ENCODE data around the gene ARL11.

The ARL11 gene

DNA sequence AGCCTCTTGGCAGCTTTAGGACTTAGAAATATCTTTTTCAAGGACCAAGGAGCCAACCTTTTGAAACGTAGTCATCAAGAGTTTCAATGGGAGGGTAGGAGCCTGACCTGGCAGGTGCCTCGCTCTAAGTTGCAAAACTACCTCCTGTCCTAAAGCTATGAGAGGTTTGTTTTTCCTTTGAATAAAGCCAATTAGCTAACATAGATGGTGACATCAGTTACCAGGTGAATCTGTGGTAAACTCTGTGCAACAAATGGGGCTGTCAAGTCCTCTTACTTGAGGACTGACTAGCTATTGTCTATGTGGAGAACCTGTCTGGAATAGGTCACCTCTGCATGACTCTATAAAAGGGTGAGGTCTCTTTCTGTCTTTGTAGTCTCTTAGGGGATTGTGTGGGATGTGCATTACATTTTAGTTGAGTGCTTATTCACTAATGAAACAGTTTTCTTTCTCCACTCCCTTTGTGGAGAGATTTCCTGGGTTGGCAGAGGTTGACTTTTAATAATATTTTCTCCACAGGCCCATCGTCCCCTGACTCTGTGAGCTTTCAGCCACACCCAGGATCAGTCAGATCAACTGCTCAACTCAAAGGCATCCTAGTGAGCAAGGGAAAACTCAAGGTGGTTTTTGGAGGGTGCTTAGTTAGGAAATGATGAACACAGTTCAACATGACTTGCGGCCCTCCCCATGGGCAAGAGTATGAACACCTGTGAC lies 9.9 kb downstream of the ARL11 start:
- TF ChIP-seq, protein P1, sequence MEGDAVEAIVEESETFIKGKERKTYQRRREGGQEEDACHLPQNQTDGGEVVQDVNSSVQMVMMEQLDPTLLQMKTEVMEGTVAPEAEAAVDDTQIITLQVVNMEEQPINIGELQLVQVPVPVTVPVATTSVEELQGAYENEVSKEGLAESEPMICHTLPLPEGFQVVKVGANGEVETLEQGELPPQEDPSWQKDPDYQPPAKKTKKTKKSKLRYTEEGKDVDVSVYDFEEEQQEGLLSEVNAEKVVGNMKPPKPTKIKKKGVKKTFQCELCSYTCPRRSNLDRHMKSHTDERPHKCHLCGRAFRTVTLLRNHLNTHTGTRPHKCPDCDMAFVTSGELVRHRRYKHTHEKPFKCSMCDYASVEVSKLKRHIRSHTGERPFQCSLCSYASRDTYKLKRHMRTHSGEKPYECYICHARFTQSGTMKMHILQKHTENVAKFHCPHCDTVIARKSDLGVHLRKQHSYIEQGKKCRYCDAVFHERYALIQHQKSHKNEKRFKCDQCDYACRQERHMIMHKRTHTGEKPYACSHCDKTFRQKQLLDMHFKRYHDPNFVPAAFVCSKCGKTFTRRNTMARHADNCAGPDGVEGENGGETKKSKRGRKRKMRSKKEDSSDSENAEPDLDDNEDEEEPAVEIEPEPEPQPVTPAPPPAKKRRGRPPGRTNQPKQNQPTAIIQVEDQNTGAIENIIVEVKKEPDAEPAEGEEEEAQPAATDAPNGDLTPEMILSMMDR (IDR thresholded peaks at IDR 0.05; ENCODE audit: low read depth, low read length, missing control alignments), result no peak
- H3K4me3 ChIP-seq (ENCODE audit: low read depth, low read length), result no peak overlapping the region
- DNase-seq (ENCODE audit: low read depth), result no peak

DNA sequence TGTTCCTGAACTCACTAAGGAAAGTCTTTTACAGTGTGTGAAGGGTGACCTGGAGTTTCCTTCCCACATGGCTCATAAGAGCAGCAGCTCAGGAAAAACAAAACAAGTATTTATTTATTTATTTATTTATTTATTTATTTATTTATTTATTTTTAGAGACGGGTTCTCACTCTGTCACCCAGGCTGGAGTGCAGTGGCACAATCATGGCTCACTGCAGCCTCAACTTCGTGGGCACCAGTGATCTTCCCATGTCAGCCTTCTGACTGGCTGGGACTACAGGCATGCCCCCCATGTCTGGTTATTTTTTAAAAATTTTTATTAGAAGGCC lies 10.4 kb downstream of the ARL11 start:
- no peak for DNase-seq (ENCODE audit: low read depth)
- H3K4me3 ChIP-seq (ENCODE audit: low read depth, low read length), result no peak overlapping the region
- TF ChIP-seq, protein P1 (IDR thresholded peaks at IDR 0.05; ENCODE audit: low read depth, low read length, missing control alignments), result no peak

DNA sequence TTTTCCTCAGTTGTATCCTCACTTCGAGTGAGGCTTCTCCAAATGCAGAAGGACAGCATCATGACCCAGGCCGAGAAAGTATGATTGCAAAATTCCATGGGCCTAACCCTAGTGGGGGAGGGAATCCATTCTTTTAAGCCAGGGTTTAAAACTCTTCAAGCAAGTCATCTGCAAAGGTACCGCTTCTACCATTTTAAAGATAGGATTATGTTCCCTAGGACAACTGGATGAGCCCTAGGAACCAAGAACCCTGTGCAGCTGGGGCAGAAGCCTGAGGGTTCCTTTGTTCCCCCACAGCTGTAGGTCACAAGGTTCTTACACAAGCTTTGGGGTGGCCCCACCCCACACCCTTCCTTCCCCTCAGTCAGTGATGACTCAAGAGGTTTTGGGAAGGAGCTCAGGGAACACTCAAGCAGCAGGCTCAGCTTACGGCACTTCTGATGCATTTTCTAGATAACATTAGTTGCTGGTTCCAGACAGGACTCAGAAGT lies 13.5 kb downstream of the ARL11 start:
- no peak for DNase-seq (ENCODE audit: low read depth)
- no peak overlapping the region for H3K4me3 ChIP-seq (ENCODE audit: low read depth, low read length)

DNA sequence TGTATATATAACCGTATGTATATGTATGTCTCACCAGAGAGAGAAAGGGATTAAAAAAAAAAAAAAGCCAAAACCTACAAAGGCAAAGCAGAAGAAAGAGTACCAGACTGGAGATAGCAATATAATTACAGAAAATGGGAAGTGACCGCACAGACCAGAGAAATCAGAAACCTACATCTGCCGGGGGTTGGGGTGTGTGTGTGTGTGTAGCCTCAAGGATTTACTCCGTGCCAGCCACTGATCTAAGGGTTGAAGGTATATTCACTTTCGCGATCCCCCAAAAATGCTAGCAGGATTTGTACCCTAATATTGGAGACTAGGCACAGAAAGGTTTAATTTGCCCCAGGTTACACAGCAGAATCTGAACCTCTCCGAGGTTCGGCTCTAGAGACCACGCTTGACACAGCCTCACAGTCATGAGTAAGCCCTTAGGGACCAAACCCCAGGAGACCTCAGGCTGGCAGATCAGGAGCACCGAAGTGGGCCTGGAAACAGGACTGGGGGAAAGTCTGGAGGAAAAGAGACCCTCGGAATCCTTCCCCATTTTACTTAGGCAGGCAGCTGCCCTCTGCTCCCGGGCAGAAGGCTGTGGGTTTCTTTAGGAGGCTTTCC lies 14.8 kb downstream of the ARL11 start:
- H3K4me3 ChIP-seq (ENCODE audit: low read depth, low read length), result no peak overlapping the region
- DNase-seq (ENCODE audit: low read depth), result no peak

More for the DNA sequence above, 13.5 kb downstream of the ARL11 start:
- TF ChIP-seq, protein P1 (IDR thresholded peaks at IDR 0.05; ENCODE audit: low read depth, low read length, missing control alignments), result no peak

DNA sequence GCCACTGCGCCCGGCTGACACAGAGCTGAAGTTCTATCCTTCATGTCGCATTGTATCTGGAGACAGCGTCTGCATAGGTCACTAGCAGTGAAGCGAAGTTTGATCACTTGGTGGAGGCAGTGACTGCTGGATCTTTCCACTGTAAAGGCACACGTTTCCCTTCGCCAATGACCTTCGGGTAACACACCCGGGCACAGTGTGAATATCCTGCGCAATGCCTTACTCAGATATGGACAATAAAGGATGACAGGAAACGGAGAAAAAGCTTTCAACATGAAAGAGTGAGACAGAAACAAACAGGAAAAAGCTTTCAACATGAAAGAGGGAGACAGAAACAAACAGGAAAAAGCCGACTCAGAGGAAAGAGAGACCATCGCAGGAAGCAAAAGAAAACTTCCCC lies 17.1 kb downstream of the ARL11 start:
- TF ChIP-seq, protein P1 (IDR thresholded peaks at IDR 0.05; ENCODE audit: low read depth, low read length, missing control alignments), result no peak
- DNase-seq (ENCODE audit: low read depth), result no peak
- no peak overlapping the region for H3K4me3 ChIP-seq (ENCODE audit: low read depth, low read length)

More for the DNA sequence above, 14.8 kb downstream of the ARL11 start:
- TF ChIP-seq, protein P1 (IDR thresholded peaks at IDR 0.05; ENCODE audit: low read depth, low read length, missing control alignments), result no peak

DNA sequence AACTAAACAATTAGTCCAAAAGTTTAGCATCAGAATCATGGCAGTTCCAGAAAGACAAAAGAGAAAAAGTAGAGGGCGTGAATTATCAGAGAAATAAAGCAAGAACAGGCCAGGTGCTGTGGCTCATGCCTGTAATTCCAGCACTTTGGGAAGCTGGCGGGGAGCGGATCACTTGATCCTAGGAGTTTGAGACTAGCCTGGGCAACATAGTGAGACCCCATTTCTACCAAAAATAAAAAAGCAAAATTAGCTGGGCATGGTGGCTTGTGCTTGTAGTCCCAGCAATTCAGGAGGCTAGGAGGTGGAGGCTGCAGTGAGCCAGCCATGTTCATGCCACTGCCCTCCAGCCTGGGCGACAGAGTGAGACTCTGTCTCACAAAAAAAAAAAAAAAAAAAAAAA lies 18.4 kb downstream of the ARL11 start:
- TF ChIP-seq, protein P1 (IDR thresholded peaks at IDR 0.05; ENCODE audit: low read depth, low read length, missing control alignments), result no peak
- H3K4me3 ChIP-seq (ENCODE audit: low read depth, low read length), result no peak overlapping the region
- DNase-seq (ENCODE audit: low read depth), result no peak

Data from GM12864 (cell line).